ENCODE data around the gene SLC22A23. TPM values are rescaled to one million over a fixed set of nuclear protein-coding genes. Genes with fewer than 3 reads are reported as not detected.

Gene SLC22A23
- total RNA-seq, 1 donor from 2014 or later = 22.2 TPM

DNA sequence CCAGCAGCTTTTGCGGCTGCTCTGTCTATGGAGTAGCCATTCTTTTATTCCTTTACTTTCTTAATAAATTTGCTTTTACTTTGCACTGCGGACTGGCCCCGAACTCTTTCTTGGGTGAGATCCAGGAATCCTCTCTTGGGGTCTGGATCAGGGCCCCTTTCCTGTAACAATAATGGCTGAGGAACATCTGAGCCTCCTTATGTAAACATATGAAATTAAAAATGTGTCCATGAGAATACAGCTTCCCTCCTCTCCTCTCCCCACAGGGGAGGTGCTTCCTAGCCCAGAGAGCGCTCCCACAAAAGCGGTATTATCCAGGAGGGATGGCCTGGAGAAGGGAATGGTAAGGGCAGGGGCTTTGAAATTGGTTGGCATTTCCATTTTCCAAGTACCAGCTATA, 117.0 kb downstream of the SLC22A23 start:
- no peak for DNase-seq (ENCODE audit: extremely low read depth, low read depth, low spot score)

- DNase-seq (ENCODE audit: extremely low read depth, low read depth, low spot score) = no peak
Observed at GRCh38 chr6:3337521-3338350, 119.1 kb downstream of the SLC22A23 start.

- DNase-seq (ENCODE audit: extremely low read depth, low read depth, low spot score) = no peak
Observed at GRCh38 chr6:3336859-3337515, 119.9 kb downstream of the SLC22A23 start.

DNA sequence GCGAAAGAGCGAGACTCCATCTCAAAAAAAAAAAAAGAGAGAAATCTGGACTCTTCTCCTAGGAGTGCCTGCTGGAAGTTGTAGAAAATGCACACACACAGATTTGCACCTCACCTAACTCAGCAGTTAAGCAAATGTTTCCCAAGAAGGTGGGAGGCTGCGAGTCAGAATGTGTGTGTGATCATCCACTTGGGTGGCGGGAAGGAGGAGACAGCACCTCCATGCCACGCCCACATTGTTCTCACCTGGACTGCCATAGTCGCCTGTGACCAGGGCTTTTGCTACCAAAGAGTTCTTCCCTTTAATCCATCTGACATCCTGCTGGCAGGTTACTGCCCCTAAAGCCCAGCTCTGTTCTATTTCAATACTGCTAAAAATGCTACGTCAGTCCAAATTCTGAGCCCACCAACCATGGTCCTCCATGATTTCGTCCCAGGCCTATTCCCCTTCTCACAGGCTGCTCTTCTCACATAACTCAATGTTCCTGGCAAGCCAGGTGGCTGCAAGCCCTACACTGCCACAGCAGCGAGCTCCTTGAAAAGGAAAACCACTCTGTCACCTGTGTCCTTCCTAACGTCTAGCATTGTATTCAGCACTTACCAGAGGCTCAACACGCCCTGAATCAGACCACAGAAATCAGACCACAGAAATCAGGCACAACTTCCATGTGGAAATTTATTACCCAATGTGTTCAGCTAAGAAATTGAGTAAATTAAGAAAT, 120.6 kb downstream of the SLC22A23 start:
- no peak for DNase-seq (ENCODE audit: extremely low read depth, low read depth, low spot score)

DNA sequence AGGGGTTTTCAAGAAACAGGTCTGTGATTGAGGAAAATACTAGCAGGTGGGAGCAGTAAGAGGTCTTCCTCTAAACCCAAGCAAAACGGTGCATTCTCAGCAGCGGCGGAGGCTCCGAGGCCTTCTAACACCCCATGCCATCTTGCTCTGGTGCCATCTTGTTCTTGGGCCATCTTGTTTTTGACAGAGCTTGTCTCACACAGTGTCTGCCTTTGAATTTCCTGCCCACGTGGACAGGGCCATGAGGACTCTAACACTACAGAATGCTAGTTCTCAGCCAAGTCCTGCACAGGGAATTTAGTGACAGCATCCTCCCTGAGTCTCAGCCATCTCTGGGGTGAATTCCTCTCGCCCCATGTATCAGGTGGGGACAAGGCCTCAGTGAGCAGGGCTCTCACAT, 121.7 kb downstream of the SLC22A23 start:
- DNase-seq (ENCODE audit: extremely low read depth, low read depth, low spot score) = no peak

DNA sequence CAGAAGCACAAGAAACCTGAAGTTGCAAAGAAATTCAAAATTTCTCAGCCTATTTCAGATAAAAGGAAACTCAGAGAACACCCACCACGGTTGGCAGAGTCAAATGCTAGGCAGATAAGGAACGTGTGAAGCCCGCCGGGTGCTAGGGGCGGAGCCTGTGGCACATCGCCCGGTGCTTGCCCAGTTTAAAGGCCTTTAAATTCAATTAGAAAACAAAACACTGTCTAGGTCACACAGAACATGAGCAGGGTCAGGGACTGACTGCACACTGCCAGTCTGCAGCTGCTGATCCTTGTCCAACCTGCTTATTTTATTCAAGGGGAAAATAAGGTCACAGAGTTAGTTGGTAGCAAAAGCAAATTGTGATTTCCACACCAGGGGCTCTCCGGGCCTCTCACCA, 122.3 kb downstream of the SLC22A23 start:
- DNase-seq (ENCODE audit: extremely low read depth, low read depth, low spot score) = no peak

DNA sequence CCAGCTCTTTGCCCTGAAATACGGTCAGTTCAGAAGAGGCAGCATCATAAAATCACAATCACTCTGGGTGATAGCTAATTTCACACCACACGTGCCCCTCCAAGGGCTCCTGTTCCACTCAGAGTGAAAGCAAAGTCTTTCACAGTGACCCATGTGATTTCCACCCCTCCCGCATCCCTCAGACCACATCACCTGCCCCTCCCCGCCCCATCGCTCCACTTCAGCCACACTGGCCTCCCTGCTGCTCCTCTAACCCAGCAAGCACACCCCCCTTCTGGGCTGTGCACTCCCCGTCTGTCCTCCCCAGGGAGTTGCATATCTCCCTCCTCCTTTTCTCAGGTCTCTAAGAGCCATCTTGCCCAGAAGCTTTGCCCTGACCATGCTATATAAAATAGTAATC, 123.6 kb downstream of the SLC22A23 start:
- no peak for DNase-seq (ENCODE audit: extremely low read depth, low read depth, low spot score)

DNA sequence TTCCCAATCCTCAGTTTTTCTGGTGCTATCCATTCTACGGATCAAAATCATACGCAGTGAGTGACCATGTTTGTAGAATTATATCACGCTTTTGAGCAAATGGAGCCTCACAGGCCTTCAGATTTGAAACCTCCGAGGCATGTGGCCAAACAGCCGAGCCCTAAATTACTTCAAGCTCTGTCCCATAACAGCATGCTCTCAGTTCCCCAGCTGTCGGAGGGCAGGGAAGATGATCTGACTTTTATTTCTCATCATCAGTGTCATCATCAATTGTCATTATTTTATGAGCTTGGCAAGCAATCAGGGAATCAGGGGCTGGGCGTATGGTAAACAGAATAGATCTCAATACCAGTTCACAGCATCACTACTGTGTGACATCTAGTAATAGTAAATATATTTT, 124.9 kb downstream of the SLC22A23 start:
- DNase-seq (ENCODE audit: extremely low read depth, low read depth, low spot score) = no peak

DNA sequence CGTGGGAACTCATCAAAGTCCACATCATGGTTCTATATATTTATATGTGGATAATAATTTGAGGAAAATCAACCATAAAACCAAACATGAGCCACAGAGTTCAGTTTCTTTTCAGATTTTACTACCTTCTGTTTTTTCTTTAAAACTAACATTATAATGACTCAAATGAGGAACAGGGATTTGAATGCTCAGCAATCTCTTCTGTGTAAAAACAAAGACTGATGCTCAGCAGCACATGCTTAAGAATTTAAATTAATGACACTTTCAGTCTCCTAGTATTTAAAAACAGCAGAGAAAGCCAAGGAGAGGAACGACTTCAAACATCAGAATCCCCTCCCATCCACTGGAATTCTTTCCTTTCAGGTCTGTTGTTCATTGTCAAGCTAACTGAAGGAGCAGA, 125.4 kb downstream of the SLC22A23 start:
- DNase-seq (ENCODE audit: extremely low read depth, low read depth, low spot score) = no peak

GRCh38 chr6:3330199-3330598, 126.7 kb downstream of the SLC22A23 start:
- no peak for DNase-seq (ENCODE audit: extremely low read depth, low read depth, low spot score)

DNA sequence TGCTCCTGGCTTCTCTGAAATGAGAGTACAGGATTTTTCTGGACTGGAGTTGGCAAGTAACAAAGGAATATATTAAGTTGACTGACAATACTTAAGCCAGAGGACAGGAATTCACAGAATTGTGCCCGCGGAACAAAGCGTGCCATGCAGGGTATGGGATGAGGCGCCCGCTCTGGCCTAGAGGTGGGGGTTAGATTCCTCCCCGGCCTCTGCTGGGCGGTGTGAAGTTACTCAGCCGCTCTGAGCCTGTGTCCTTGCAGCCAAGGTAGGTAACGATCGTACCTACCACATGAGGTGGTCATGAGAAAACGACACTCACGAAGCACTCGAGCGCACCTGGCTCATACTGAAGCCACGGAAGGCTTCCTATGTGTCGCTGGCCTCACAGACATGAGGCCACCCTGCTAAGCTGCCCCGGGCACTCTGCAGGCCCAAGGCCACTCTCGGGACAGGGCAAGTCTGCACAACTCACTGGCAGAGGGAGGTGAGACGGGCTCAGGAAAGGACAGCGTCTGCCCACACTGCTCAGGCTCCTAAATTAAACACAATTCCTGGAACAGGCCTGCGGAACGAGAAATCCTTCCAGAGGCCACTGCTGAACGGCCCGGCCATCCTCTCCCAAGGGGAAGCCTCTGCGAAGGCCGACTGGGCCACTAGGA, 127.3 kb downstream of the SLC22A23 start:
- no peak for DNase-seq (ENCODE audit: extremely low read depth, low read depth, low spot score)

DNA sequence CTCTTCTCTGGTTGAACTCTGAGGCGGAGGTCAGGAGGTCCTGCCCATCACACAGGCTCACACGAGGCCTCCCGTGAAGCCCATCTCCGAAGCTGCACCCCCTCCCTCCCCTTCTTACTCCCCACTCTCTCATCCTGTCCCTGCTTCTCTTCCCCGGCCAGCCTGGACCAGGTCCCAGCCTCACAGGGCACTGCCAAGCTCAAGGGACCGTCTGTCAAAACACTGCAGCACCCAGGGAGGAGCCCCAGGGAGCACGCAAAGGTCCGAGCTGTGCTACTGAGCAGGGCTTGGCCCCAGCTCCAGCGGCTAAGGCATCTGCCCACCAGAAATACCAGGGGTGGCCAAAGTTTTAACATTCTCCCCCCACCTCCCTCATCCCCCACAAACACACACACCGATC, 128.1 kb downstream of the SLC22A23 start:
- no peak for DNase-seq (ENCODE audit: extremely low read depth, low read depth, low spot score)

DNA sequence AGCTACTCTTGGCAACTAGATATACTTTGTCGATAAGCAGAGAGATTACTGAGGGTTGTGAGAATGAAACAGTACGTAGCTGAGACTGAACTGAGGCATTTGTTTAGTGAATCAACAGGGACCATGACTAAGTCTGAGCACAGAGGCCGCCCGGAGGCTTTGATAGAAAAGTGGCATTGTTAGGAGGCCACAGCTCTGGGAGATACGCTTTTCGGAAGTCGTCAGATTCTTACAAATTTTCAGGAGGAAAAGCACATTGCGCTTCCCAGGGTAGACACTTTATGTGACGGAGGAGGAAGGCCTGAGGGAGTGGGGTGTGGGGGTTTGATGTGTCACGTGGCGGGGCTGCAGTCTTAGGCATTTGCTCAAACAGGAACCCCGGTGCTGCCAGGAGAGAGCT, 128.7 kb downstream of the SLC22A23 start:
- no peak for DNase-seq (ENCODE audit: extremely low read depth, low read depth, low spot score)

DNA sequence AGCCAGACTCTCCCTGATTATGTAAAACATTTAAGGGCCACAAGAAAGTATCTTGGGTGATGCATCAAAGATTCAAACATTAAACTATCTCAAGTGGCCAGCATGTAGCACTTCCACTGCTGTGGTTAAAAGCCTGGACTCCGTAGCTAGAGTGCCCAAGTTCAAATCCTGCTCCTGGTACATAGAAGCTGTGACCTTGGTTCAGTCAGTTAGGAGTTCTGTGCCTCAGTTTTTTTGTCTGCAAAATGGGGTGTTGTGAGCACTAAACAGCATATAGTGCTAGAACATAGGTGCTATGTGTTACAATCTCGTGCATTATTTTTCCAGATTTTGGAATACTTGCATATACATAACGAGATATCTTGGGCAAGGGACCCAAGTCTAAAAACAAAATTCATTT, 129.4 kb downstream of the SLC22A23 start:
- no peak for DNase-seq (ENCODE audit: extremely low read depth, low read depth, low spot score)

- no peak for DNase-seq (ENCODE audit: extremely low read depth, low read depth, low spot score)
Observed at GRCh38 chr6:3326981-3327380, 129.9 kb downstream of the SLC22A23 start.

DNA sequence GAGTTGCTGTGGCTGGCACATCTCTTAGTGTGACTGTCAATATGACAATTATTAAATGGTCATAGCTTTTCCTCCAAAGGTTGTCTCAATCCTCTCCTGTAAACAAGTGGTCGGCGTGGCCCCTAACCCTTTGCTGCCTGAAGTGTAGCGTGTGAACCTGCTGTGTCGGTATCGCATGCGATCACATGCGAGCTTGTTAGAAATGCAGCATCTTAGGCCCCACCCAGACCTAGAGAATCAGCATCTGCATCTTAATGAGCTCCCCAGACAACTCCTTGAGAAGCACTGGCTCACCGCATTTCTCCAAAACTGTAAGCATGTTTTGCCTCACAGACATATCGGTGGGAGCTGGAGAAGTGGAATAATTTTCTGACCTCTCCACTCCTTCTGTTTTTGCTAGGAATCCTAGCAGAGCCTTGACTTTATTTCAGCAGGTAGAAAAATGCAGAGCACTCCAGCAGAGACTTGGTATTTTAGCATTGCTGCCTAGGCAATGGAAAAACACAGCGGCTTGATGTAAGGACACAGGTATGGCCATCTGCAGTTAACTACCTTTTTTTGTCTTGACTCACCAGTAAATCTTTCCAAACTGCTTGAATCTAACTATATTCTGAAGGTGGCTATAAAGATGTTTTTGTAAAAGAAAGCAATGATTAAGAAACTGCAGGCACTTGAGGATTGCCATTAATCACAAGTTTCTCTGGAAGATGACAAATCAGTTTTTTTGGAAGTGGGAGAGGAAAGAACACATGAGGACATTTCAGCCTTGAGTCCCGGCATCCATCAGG, 130.5 kb downstream of the SLC22A23 start:
- no peak for DNase-seq (ENCODE audit: extremely low read depth, low read depth, low spot score)

DNA sequence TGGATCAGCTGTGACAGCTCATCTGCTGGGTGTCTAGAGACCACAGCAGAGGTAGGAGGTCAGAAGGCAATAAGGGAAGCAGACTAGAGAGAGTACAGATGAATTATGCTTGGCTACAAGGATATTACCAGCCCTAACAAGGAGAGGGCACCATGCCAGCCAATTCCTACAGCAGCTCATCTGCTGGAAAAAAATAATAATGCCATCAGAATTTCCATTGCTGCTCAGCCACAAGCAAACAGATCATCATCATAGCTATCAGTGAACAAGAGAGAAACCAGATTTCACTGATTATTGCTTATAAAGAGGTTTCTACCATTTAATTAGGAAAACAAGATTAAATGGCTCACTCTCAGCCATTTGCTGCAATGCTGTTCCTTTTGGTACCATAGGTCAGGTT, 131.6 kb downstream of the SLC22A23 start:
- no peak for DNase-seq (ENCODE audit: extremely low read depth, low read depth, low spot score)

GRCh38 chr6:3324262-3324942, 132.4 kb downstream of the SLC22A23 start:
- DNase-seq (ENCODE audit: extremely low read depth, low read depth, low spot score) = peak; percentile 83

- peak; percentile 94 for DNase-seq (ENCODE audit: extremely low read depth, low read depth, low spot score)
Observed at GRCh38 chr6:3323696-3324261, 133.1 kb downstream of the SLC22A23 start.
